ENCODE measurements around the gene AXIN2. TPM values are rescaled to one million over a fixed set of nuclear protein-coding genes. Genes with fewer than 3 reads are reported as not detected.

Gene AXIN2
- total RNA-seq, 2 donors from 2014 or later, result 5.4 to 16.2 TPM

- 76 to 100% methylated on average over 1 to 9 of the region's 9 CpGs for WGBS, 2 donors
- ATAC-seq, result no peak
- Histone ChIP-seq H3K9me3 (no peaks in the 10 kb centered on the region), H3K27me3 (no peaks in the 10 kb centered on the region), H3K27ac (no peak overlapping the region), H3K36me3 (replicated peaks in 1 of 2; ENCODE audit: insufficient read depth in 1 of 2, low read depth in 2 of 2) (no peaks in the 10 kb centered on the region), H3K4me3 (no peak overlapping the region), H3K4me1 (no peaks in the 10 kb centered on the region)
- DNase-seq, result no peak
- intact Hi-C loops (cut with DNase I), result no loop called here
- no peak for TF ChIP-seq POLR2A (IDR thresholded peaks at IDR 0.05)
- TF ChIP-seq CTCF (IDR thresholded peaks at IDR 0.05), result no peak
Observed at GRCh38 chr17:65504141-65504540, 57.3 kb downstream of the AXIN2 start.

- intact Hi-C loops (cut with DNase I), result no loop called here
- Histone ChIP-seq H3K9me3 (no peaks in the 10 kb centered on the region), H3K4me3 (no peak overlapping the region), H3K27me3 (no peaks in the 10 kb centered on the region), H3K36me3 (replicated peaks in 1 of 2; ENCODE audit: insufficient read depth in 1 of 2, low read depth in 2 of 2) (no peaks in the 10 kb centered on the region), H3K4me1 (no peaks in the 10 kb centered on the region), H3K27ac (no peak overlapping the region)
- TF ChIP-seq CTCF (IDR thresholded peaks at IDR 0.05) (no peak), POLR2A (IDR thresholded peaks at IDR 0.05) (no peak)
- WGBS, 2 donors, result 83 to 86% methylated on average over 9 of the region's 9 CpGs
- DNase-seq (no peak), ATAC-seq (no peak)
Observed at GRCh38 chr17:65503557-65503956, 57.9 kb downstream of the AXIN2 start.

- no peaks in the 10 kb centered on the region for H3K36me3 ChIP-seq (replicated peaks in 1 of 2; ENCODE audit: insufficient read depth in 1 of 2, low read depth in 2 of 2)
- H3K27ac ChIP-seq, result no peak overlapping the region
- no peaks in the 10 kb centered on the region for H3K27me3 ChIP-seq
- H3K4me1 ChIP-seq, result no peaks in the 10 kb centered on the region
- TF ChIP-seq POLR2A (IDR thresholded peaks at IDR 0.05) (no peak), CTCF (IDR thresholded peaks at IDR 0.05) (no peak)
- H3K4me3 ChIP-seq, result no peak overlapping the region
- 61 to 63% methylated on average over 4 of the region's 4 CpGs for WGBS, 2 donors
- DNase-seq, result no peak
- no peaks in the 10 kb centered on the region for H3K9me3 ChIP-seq
- ATAC-seq, result no peak
- intact Hi-C loops (cut with DNase I), result no loop called here
Observed at GRCh38 chr17:65498816-65499215, 62.6 kb downstream of the AXIN2 start.

- H3K9me3 ChIP-seq, result no peaks in the 10 kb centered on the region
- ATAC-seq, result no peak
- no peaks in the 10 kb centered on the region for H3K4me1 ChIP-seq
- TF ChIP-seq POLR2A (IDR thresholded peaks at IDR 0.05) (no peak), CTCF (IDR thresholded peaks at IDR 0.05) (no peak)
- H3K27ac ChIP-seq, result no peak overlapping the region
- no peak overlapping the region for H3K4me3 ChIP-seq
- H3K36me3 ChIP-seq (replicated peaks in 1 of 2; ENCODE audit: insufficient read depth in 1 of 2, low read depth in 2 of 2), result no peaks in the 10 kb centered on the region
- no peaks in the 10 kb centered on the region for H3K27me3 ChIP-seq
- no peak for DNase-seq
- 88 to 90% methylated on average over 9 of the region's 9 CpGs for WGBS, 2 donors
- intact Hi-C loops (cut with DNase I), result no loop called here
Observed at GRCh38 chr17:65496801-65497200, 64.6 kb downstream of the AXIN2 start.
